NT2/D1 (cell line): ENCODE data around the gene DCC.

Experiments
- SUZ12 ChIP-seq: IDR thresholded peaks from 2 replicates; pipeline ENCODE4 v1.6.1; 2011; ENCODE audit not compliant: insufficient read length, insufficient read depth; ENCODE audit errors: extremely low read depth
- YY1 ChIP-seq: IDR thresholded peaks from 2 replicates; pipeline ENCODE4 v1.6.1; 2011; ENCODE audit not compliant: insufficient read length, insufficient read depth
- ZNF274 ChIP-seq: IDR thresholded peaks from 2 replicates; pipeline ENCODE4 v1.6.1; 2011; ENCODE audit warnings: mild to moderate bottlenecking, low read depth, low read length

DNA sequence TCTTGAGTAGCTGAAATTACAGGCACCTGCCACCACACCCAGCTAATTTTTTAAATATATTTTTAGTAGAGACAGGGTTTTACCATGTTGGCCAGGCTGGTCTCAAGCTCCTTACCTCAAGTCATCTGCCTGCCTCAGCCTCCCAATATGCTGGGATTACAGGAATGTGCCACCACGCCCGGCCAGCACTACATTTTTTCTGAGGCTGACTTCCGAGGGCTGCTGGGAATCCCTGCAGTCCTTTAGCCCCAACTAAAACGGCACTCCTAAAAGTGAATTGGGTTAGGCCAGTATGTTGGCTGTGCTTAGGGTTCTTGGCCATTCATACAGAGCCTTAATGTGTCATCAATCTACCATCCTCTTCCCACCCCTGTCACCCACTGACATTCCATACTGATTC, 375.4 kb downstream of the DCC start:
- no peak for TF ChIP-seq ZNF274
- TF ChIP-seq SUZ12 = no peak
- TF ChIP-seq YY1 = no peak
